ACHN (cell line): ENCODE measurements around the gene C1QBP.
A peak's percentile ranks its signal among the peaks of the same experiment; 100 is the strongest.
"Not testable (repeated sequence)": the region's sequence is repeated elsewhere in the genome, so short reads cannot be mapped to it uniquely, and the experiment has no call there.

Experiments
- DNase-seq: peaks from one replicate; pipeline ENCODE4 v3.0.0-alpha.2; 2015
- in situ Hi-C: cut with HindIII; loops from 2 replicates; pipeline ENCODE4 v1.10.0; 2017; ENCODE audit warnings: low sequenced_read_pairs, low pct_ligation_motif_present, low pct_unique_long_range_greater_than_20kb

Gene C1QBP

GRCh38 chr17:5437721-5438317, 1.1 kb downstream of the C1QBP start:
- peak; percentile 52 for DNase-seq
- in situ Hi-C loops = no loop called here

DNA sequence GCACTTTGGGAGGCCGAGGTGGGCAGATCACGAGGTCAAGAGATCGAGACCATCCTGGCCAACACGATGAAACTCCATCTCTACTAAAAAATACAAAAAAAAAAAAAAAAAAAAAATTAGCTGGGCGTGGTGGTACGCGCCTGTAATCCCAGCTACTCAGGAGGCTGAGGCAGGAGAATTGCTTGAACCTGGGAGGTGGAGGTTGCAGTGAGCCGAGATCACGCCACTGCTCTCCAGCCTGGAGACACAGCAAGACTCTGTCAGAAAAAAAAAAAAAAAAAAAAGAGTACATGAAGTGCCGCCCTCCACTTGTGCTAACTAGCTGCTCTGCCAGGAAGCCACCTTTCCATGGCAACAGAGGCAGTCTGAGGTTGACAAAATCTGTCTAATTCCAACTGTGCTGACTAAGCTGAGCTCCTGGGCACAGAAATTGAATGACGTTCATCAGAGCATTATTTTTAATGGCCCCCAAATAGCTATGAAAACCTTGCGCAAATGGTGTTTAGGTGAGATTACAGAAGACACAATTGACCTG, 3.1 kb downstream of the C1QBP start:
- in situ Hi-C loops, DNase-seq: not testable (repeated sequence)

DNA sequence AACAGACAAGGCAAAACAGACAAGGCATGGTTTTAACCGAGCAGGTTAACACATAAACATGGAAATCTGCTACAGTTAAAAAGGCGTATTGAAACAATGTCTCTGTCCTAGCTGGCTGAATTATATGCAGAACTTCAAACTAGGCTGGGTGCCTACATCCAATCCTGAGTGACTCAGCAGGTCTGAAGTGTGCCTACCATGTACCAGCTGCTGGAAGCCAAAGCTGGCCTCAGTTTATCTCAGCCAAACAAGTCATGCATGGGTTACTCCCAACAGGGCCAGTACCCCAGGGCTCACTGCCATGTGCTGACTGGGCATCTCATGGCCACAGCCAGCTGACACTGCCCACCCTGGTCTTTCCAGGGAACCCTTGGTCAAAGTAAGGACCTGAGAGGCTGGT, 4.0 kb downstream of the C1QBP start:
- in situ Hi-C loops = no loop called here
- DNase-seq = no peak

DNA sequence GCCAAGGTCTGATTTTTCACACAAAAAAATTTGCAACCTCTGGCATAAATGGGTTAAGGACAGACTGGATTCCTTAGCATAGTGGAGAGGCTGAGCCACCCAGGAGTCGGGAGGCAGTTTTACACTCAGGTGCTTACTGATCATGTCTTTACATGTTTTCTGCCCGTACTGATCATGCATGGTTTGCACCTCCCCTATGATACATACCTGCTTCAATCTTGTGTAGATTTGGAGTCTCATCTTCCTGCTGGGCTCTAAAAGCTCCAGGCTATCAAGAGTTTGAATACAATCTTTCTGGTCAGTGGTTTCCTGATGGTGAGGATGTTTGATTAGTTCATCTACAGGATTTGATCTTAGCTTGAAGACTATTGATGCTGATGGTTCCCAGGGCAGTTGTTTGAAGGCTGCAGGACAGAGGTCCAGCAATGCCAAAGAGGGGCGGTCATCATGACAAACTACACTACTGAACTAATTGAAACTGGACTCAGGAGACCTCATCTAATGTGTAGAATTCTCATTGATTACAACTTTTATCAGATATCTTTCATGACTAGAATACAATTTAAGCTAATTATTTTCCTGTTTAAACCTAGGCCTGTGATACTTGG, 6.9 kb downstream of the C1QBP start:
- in situ Hi-C loops = no loop called here
- no peak for DNase-seq

DNA sequence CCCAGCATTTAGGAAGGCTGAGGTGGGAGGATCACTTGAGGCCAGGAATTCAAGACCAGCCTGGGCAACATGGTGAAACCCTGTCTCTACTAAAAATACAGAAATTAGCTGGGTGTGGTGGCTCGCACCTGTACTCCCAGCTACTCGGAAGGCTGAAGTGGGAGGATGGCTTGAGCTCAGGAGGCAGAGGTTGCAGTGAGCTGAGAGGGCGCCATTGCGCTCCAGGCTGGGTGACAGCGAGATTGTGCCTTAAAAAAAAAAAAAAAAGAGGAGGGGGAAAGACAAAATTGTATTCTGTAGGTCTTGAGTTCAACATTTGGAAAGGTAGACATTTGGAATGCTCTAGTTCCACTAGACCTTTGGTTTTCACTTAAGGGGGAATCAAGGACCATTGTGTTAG, 7.7 kb downstream of the C1QBP start:
- DNase-seq, in situ Hi-C loops: not testable (repeated sequence)

DNA sequence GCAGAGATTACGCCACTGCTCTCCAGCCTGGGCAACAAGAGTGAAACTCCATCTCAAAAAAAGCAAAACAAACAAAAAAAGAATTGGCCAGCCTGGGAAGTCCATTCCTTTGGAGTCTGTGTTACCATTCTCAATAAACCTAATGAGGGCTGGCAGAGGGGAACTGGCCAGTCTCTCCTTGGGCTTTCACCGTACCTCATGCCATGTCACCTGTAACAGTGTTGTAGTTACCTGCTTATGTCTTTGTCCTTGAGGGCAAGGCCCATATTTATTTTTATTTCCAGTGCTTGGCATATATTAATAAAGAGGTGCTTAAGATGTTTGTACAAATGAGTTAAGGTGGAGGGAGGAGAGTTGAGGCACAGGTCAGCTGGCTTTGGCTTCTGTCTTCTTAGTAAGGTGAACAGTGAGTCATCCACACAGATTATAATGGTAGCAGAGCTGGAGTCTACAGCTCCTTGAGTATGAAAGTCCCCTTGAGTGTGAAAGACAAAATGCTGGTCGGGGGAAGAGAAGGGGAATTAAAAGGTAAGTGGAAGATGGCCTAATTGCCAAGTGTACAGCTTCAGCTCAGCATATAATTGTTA, 8.4 kb downstream of the C1QBP start:
- in situ Hi-C loops = no loop called here
- no peak for DNase-seq

- DNase-seq = no peak
- in situ Hi-C loops = no loop called here
These were observed 9.6 kb downstream of the C1QBP start for GRCh38 chr17:5429191-5429887.

- no peak for DNase-seq
- in situ Hi-C loops = no loop called here
These were observed 13.1 kb downstream of the C1QBP start for GRCh38 chr17:5425826-5426225.

GRCh38 chr17:5424909-5425308, 14.0 kb downstream of the C1QBP start:
- DNase-seq = no peak
- in situ Hi-C loops = no loop called here

DNA sequence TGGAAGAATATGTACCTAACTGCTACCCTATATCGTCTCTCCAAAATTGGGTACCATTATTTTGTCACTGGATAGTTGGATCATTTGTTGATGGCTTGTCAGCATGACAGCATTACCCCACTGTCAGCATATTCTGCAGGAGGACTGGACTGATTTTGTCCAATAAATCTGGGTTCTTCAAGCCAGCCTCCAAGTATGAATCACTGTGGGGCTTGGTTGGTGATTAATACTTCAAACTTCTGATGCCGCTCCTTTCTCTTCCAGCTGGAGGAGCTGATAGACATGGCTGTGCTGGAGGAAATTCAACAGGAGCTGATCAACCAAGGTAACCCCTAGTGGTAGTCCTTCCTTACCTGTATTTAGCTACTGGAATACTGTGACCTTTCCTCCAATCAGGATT, 16.4 kb downstream of the C1QBP start:
- in situ Hi-C loops = no loop called here
- DNase-seq = peak; percentile 86

GRCh38 chr17:5419959-5420653, 18.8 kb downstream of the C1QBP start, which contains the start of gene RPAIN:
Gene RPAIN (plus strand): TSS chr17:5420182. CDS start chr17:5420211, 29 bp downstream.
- in situ Hi-C loops = no loop called here
- peak; percentile 90 for DNase-seq

DNA sequence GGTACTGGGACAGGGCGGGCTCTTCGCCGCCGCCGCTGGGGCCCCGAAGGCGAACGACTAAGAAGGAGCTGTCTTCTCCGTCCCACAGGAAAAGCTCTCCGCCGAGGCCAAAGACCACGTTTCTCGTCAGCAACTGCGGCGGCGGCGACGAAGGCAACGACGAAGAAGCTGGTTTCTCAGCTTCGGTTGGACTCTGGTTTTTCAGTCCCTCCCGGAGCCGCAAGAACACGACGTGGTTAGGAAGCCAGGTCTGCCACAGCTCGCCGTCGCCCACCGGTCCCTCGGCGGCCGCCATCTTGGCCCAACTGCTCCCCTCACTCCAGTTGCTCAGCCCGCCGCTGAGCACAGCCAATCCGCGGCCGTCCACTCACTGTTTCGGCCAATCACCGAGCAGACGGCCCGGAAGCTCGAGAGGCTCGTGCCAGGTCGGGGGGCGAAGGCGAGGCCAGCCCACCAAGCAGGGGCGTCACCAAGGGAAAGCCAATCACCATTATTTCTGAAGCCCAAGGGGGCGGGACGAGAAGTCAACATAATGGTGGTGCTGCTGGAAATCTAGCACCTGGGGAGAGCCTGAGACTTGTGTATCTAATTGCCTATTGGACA, 19.5 kb downstream of the C1QBP start, which contains the start of gene NUP88:
TSS of gene NUP88 (minus strand) at position 307 of the 603 bp plus-strand sequence. CDS start at position 295, 12 bp downstream.
- in situ Hi-C loops = no loop called here

DNA sequence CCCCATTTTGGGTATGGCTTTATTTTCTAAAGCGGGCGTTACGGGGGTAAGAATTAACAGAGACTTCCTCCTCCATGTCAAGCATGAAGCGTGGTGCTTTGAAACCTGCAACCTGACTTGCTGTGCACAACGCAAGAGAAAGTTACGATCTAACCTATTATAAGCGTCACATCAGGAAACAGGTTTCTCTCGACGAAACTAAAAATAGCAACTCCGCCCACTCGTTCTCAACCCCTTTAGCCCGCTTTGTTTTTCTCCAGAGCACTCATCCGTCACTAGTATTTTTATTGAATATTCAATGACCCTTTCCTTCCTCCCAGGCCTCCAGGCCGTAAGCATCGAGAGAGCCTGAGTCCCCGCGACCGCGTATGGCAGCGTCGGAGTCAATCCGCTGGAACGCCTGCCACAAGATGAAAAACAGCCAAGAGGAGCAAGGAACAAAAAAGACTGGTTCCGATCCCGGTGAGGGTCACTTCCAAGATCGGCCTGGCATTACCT, 20.0 kb downstream of the C1QBP start:
- peak; percentile 73 for DNase-seq
- in situ Hi-C loops = no loop called here

More for the DNA sequence above, 19.5 kb downstream of the C1QBP start, which contains the start of gene NUP88:
- peak; percentile 99 for DNase-seq

DNA sequence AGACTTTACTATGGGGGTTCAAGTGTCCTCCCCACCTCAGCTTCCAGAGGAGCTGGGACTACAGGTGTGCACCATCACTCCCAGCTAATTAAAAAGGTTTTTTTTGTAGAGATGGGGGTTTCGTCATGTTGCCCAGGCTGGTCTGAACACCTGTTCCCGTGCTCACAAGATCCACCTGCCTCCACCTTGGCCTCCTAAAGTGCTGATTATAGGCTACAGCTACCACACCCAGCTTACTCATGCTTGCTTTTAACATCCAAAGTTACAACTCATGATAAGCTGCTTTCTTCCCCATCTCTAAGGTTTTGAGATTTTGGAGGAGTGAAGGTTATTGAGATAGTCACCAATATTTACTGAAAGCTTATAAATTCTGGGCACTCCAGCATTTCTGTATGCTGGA, 22.1 kb downstream of the C1QBP start:
- in situ Hi-C loops = no loop called here
- no peak for DNase-seq

DNA sequence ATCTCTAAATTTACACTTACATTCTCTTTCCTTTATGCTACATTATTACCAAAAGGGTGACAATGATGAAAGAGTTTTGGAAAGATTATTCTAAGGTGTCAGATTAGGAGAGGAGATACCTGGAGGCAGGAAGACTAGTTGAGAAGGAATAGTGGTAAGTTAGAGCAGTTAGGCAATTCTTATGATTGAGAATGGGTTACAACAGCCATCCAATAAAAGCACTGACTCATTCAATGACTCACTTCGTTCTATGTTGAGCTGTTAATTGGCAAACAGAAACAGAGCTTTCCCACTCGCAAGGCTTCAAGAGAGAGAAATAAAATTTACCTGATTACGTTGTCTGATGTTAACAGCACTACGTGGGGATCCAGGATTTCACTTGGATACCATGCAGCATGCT, 25.3 kb downstream of the C1QBP start:
- DNase-seq = peak; percentile 86
- in situ Hi-C loops = no loop called here

GRCh38 chr17:5410594-5411272, 28.2 kb downstream of the C1QBP start:
- in situ Hi-C loops = no loop called here
- no peak for DNase-seq

DNA sequence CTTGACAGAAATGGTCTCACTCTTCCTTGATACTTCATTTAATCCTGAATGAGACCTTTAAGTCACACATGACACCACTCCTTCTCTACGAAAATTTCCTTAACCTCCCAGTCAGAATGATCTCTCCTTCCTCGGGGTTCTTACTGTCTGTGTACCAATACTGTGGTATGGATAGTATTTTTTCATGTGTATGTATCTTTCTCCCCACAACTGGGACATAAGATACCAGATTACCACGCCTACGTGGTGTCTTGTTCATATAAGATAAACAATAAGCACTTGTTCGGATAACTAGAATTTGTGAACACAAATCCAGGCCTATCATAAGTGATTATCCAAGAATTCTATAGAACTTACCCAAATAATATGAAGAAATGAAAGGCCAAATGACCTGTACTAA, 30.8 kb downstream of the C1QBP start:
- in situ Hi-C loops = no loop called here
- DNase-seq = no peak
